GM18870 (cell line): ENCODE measurements around the gene TMEM169.

Experiments
- ATAC-seq: cut with Tn5 transposase; IDR thresholded peaks from one replicate; pipeline ENCODE4 v1.9.1; 2021; ENCODE audit warnings: moderate library complexity; ENCODE audit not compliant: unreplicated experiment

TMEM169 gene

DNA sequence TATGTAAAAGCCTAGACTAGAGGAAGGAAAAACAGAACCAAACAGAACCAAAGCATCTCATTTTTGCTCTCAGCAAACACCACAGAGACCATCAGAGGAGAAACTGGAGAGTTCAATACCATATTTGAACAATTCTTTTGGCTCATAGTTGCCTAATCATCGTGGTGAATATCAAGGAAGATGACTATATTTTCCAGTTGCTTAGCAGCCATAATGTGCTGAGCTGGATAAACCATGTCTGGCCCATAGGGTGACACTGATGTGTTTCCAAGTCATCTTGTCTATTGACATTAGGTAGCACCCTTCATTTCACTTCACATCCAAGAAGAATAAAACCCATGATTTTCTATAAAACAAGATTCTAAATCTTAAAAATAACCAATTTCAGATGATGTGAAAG, 21.5 kb downstream of the TMEM169 start:
- ATAC-seq = no peak

DNA sequence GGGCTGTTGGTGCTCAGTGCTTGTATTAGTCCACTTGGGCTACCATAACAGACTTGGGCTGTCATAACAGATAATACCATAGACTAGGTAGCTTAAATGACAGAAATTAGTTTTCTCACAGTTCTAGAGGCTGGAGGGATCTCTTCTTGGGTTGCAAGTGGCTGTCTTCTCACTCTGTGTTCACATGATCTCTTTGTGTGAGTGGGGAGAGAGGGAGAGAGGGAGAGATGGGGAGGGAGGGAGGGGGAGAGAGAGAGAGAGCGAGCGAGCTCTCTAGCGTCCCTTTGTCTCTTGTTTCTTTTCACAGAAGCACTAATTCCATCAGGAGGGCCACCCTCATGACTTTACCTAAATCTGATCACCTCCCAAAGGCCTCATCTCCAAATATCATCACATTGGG, 23.0 kb downstream of the TMEM169 start:
- no peak for ATAC-seq

DNA sequence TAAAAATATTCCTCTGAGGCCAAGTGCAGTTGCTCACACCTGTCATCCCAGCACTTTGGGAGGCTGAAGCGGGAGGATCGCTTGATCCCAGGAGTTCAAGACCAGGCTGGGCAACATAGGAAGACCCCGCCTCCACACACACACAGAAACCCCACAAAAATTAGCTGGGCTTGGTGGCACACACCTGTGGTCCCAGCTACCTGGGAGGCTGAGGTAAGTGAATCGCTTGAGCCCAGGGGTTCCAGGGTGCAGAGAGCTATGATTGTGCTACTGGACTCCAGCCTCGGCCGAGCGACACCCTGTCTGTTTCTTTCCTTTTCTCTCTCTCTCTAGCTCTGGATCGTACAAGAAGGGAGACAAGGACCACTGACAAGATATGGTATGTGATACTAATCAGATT, 25.6 kb downstream of the TMEM169 start:
- ATAC-seq = no peak

DNA sequence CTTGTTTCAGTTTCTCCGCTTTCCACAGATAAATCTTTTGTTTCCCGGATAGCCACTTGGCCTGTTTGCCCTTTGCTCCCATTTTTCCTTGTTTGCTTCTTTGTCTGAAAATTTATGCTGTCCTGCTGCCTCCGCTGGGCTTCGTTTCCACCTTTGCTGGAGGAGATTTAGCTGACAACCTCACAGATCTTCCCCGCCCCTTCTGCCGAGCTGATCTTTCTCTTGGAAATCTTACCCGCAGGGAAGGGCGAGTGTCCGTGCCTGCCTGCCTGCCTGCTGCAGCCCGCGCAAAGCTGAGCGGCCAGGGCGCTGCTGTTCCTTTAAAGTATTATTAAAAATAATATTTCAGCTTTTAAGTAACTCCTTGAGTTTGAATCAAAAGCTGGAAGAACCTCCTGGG, 26.0 kb downstream of the TMEM169 start:
- no peak for ATAC-seq

DNA sequence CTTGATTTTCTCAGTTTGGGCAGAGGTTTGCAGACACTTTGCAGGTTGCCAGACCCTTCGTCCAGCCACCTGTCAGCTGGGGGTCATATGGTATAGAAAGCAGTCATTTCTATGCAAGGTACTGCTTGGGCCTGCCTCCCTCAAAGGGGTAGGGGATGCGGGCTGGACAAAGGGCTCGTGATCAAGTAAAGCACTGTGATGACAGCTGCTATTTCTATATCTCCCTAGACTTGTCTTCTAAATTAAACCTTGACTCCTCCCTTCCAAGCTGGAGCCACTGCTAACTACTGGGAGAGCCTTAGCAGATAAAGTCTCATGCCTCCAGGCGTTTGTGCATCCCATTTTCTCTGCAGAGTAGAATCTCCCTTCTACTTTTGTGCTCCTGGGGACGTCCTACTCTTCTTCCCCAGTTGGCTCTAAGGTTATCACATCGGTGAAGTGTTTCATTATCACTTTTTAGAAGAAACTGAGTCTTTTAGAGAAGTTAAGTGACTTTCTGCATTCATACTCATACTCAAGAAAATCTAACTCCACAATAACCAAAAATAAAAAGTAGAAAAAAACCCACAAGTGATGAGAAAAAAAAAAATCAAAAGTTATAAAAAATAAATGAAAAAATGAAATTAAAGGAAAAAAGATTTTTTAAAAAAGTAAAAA, 26.7 kb downstream of the TMEM169 start:
- no peak for ATAC-seq

DNA sequence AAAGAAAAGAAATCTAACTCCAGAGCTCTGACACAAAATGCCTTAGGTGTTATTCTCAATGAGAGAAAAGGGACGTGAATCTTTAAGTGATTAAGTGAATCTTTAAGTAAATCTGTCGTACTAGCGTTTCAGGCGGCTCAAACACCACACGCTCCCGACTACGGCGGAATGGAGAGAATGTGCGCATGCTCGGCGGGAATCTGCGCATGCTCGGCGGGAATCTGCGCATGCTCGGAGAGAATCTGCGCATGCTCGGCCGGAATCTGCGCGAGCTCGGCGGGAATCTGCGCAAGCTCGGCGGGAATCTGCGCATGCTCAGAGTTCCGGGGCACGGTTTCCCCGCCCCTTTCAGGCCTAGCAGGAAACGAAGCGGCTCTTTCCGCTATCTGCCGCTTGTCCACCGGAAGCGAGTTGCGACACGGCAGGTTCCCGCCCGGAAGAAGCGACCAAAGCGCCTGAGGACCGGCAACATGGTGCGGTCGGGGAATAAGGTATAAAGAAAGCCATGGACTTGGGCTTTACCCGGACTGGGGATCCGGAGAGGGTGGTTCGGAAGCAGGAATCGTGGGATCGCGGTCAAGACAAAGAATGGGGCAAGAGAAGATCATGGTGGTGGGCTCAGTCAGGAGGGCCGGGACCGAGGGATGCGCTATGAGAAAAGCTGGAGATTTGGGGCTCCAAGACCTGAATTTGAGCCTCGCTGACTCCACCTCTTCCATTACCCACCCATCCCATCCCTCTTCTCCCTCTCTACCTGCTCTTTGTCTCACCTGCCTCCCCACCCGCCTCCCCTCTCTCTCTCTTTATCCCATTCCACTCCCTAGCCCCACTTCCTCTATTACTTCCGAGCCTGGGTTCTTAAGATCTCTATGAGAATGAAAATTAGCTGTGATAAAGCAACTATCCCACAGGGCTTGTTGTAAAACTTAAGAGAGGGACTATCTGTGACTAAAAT, 27.5 kb downstream of the TMEM169 start, which contains the start of gene XRCC5:
XRCC5 (plus strand) TSS at position 382 of the 955 bp plus-strand sequence; CDS start at position 471, 89 bp downstream.
- no peak for ATAC-seq

DNA sequence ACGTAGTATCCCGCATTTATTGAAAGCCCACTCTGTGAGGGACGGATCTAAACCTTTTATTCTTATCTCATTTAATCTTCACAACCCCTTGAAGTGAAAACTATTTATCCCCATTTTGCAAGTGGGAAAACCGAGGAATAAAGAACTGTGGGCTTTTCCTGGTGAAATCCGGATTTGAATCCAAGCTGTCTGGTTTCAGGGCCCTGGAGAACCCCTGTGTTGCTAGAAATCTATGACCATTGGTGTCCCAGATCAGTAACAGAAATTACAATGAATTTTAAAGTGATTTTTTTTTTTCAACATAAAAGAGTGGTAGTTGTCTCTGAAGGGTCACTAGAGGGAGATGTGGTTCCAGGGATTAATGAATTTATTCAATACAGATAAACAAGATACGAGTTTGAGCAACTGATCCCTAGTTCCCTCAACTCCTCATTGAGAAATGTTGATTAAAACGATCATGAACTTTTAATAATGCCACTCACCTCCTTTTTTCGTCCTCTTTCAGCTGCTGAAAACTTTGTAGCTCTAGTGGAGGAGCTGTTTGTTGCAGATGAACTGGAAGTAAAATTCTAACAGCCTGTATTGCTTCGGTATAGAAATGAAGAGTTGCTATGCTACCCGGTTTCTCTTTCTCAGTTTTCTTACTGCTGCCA, 28.4 kb downstream of the TMEM169 start:
- ATAC-seq = no peak

DNA sequence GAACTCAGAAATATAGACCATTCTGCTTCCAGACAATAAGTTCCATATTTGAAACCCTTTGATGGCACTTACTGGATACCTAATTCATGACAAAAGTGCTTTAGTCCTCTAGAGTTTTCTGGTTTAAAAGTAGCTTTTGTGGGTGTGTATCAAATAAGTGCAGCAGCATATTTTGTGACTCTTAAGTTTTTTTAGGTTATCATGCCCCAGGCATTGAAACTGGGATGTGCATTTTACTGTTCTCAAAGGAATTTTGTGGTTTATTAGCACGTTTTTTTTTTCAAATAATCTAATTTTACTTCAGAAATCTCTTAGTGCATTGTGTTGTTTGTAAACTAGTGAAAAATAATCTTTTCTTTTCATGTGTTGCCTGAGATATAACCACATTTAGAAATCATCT, 28.9 kb downstream of the TMEM169 start:
- ATAC-seq = no peak

DNA sequence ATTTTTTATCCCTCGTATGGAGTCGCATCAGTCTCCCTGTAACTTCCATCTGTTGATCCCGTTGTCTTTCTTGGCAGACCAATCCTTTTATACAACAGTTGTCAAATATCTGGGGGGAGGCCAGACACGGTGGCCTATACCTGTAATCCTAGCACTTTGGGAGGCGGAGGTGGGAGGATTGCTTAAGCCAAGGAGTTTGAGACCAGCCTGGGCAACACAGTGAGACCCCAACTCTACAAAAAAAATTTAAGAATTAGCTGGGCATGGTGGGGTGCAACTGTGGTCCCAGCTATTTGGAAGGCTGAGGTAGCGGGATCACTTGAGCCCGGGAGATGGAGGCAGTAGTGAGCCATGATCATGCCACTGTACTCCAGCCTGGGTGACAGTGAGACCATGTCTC, 29.4 kb downstream of the TMEM169 start:
- ATAC-seq = no peak

DNA sequence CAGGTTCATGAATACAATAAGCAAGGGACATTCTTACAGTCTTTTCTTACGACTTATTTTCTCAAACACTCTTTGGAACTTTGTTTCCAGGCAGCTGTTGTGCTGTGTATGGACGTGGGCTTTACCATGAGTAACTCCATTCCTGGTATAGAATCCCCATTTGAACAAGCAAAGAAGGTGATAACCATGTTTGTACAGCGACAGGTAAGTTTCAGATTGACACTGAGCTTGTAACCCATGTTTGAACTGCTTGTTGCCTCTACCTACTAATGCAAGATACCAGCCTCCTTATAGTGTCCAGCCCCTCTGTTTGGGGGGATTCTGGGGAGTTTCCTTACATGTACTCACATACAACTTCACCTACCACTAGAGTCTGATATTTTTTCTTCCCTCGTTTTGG, 31.2 kb downstream of the TMEM169 start:
- ATAC-seq = no peak

DNA sequence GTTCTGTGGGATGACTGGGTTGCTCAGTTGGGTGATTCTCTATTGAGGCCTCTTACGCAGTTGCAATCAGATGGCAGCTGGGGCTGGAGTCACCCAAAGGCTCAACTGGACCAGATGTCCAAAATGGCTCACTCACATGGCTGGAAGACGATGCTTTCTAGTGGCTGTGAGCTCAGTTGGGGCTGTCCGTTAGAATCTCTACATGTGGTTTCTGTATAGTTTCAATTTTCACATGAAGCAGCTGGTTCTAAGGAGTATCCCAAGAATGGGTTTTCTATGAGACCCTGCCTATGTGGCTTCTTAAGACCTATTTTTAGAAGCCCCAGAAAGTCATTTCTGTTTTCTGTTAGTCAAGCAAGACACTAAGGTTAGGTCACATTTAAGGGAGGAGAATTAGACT, 31.9 kb downstream of the TMEM169 start:
- ATAC-seq = peak; percentile 82

DNA sequence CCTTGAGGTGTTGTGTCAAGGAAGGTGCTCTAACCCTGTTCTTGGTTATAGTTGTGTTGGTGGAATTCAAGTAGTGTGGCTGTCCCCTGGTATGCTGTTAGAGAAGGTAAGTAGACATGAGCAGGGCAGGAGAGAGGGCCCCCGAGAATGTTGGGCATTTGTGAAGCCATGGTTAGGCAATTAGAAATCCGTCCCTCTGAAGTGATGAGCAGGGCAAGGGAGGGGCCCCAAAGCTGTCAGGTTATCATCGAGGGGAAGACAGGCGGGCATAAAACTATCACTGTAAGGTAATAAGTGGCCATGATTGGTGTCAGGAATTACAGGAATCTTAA, 32.6 kb downstream of the TMEM169 start:
- ATAC-seq = no peak

DNA sequence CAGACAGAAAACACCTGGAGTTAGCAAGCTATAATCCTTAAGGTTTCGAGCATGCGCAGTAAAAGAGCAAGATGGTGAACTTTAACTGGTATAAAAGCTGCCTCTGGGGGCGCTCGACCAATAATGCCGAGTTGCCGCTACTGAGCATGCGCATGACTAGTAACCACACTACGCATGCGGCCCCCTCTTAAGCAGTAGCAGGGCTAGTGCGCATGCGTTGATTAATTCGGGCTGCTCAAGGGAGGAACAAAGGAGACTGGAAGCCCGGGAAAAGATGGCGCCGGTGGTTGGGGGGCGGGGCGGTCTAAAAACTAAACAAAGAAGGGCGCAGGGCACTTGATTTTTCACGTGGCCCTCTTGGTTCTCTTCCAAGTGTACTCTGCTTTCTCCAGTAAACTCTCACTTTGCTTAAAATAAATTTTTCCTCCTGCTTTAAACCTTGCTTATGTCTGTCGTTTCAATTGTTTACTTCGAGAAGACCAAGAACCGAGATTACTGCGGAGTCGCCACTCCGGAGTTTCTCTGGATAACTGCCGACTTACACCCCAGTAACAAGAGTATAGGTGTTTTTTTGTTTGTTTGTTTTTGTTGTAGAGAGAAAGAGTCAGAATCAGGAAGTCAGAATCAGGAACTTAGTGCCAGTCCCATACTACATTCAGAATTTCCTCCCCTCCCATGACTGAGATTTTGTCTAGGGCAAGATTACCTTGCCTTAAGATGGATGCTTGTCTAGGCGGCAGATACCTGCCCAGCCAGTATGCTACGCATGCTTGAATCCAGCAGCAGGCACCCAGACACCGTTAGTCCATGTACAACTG, 33.2 kb downstream of the TMEM169 start:
- ATAC-seq = peak; percentile 27

DNA sequence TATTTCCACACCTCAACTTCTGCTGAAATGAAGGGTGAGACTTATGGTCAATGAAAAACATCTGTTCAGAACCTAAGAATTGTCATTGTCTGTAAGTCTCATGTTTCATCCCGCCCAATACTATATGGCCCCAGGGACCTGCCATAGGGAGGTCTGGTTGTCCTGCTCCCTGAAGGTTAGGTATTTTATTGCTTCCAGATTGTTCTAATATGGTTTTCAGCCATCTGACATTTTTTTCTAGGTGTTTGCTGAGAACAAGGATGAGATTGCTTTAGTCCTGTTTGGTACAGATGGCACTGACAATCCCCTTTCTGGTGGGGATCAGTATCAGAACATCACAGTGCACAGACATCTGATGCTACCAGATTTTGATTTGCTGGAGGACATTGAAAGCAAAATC, 34.7 kb downstream of the TMEM169 start:
- no peak for ATAC-seq

DNA sequence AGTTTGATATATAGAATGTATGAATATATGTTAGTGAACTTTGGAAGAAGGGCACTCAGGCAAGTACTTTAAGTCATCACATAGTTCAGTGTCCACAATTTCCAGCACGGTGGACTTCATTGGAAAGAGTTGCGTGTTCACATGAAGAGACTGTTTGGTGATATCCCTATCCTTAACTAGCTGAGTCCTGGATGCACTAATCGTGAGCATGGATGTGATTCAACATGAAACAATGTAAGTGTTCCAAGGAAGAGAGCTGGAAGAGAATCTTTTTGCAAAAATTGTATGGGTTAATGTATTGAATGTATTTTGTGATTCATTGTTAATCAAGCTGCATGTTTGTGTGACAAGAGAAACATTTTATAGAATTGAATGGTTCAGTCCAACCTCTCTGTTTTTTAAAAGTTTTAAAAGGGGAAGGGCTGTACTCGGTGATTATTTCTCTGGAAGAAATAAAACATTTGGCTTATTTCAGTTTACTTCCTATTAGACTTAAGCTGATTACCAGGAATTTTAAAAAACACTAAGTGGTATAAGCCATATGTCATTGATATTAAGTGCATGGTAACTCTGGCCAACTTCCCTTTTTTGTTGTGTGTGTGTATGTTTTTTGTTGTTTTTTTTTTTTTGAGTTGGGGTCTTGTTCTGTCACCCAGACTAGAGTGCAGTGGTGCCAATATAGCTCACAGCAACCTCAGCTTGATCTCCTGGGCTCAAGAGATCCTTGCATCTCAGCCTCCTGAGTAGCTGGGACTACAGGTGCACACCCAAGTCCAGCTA, 36.0 kb downstream of the TMEM169 start:
- ATAC-seq = no peak

DNA sequence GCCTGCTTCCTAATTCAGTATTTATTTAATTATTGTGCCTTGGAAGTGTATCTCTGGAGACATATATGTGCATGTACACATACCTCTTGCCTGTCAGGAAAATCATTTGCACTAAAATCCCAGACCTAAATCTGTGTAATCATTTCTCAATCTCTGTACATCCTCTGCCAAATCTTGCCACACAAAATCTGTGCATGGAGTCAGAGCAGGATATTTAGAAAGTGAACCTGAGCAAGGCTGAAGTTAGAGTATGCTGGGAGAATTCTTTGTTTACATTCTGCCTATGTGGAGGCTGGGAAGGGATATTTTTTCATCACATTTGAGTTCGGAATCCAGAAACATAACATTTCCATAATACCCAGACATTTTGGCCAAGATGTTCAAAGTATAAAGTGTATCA, 36.8 kb downstream of the TMEM169 start:
- no peak for ATAC-seq

DNA sequence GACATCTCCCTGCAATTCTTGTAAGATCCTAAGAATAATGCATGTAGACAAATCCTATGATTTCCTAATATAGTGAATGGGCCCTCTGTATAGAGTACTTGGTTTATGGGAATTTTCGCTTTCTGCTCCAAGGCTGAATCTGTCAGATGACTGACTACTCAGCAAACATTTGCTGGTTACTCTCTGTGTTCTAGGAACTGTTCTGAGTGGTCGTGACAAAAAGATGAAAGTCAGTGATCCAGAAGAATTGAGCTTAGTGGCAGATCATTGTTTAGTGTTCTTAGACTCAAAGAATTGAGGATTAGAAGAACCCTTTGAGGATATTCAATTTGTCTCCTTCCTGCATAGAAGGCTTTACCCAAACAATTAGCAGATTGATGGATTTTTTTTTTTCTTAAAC, 37.4 kb downstream of the TMEM169 start:
- no peak for ATAC-seq

DNA sequence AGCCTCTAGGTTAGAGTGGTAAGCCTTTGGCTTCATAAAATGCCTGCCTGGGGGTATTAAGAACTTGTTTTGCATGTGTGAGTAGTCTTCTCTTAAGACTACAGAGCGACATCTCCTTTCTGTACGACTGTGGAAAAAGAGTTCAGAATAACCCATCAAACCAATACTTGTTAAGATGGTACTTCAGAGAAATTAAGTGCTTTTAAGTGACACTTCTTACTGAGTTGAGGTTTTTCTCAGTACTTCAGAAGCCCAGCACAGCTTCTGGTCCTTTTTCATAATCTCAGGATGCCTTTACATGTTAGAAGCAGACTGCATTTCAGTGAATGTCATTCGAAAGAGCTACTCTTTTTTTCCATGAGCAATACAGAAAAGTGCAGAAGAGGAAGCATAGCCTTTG, 38.3 kb downstream of the TMEM169 start:
- no peak for ATAC-seq

DNA sequence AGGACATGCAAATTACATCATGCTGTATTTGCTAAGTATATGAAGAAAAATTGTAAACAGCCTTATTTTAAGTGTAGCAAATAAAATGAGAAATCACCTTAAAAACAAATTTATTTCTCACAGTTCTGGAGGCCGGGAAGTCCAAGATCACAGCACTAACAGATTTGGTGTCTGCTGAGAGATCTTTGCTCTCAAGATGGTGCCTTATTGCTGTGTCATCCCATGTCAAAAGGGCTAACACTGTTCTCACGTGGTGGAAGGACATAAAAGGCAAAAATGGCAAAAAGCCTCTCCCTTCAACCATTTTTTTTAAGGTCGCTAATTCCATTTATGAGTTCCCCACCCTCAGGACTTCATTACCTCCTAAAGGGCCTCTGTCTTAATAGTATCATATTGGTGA, 39.5 kb downstream of the TMEM169 start:
- no peak for ATAC-seq

DNA sequence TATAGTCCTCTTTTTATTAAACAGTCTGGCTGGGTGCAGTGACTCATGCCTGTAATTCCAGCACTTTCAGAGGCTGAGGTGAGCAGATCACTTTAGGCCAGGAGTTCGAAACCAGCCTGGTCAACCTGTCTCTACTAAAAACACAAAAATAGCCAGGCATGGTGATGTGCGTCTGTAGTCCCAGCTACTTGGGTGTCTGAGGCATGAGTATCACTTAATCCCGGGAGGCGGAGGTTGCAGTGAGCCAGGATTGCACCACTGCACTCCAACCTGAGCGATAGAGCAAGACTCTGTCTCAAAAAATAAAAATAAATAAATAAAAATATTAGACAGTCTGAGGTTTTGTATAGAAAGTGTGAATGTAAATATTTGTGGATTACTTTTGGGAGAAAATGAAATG, 45.2 kb downstream of the TMEM169 start:
- no peak for ATAC-seq
